HG03135 (cell line): Measurements from ENCODE around the gene LDLR.
A peak's percentile ranks its signal among the peaks of the same experiment; 100 is the strongest.
"Not testable (repeated sequence)": the region's sequence is repeated elsewhere in the genome, so short reads cannot be mapped to it uniquely, and the experiment has no call there.

Experiments
- ATAC-seq: cut with Tn5 transposase; IDR thresholded peaks from one replicate; pipeline ENCODE4 v1.9.1; 2021; ENCODE audit warnings: mild to moderate bottlenecking, moderate library complexity; ENCODE audit not compliant: unreplicated experiment

LDLR gene

DNA sequence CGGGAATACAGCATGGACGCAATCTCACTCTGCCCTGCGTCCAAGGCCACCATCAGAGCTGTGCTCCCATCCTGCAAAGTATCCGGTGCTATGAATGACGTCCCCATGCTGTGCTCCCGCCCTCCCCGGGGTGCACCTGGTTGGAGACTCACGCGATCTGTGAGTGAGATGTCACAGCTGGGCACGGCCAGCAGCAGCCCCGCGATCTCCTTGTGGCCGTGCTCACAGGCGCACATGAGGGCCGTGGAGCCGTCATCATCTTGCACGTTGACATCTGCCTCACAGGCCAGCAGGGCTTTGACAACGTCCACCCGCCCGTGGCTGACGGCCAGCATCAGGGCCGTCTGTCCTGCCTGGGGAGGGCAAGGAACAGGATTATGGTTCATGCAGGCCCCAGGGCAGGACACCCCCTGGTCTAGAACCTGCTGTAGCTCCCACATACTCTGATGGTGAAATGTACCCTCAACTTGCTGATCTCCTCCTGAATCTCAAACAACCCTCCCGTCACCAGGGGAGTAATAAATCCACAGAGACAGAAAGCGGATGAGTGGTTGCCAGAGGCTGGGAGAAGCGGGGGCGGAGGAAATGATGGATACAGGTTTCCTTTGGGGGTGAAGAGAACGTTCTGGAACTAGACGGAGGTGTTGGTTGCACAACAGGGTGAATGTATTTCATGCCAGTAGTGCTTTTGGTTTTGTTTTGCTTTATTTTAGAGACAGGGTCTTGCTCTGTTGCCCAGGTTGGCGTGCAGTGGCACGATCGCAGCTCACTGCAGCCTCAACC lies 80.8 kb downstream of the LDLR start:
- no peak for ATAC-seq

DNA sequence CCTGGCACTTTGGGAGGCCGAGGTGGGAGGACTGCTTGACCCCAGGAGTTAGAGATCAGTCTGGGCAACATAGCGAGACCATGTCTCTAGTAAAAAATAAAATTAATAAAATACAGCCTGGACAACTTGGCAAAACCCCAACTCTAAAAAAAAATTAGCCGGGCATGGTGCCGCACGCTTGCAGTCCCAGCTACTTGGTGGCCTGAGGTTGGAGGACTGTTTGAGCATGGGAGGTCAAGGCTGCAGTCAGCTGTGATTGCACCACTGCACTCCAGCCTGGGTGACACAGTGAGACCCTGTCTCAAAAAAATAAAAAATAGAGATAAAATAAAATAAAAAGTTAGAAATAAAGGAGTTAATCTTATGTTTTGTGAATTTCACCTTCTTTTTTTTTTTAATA lies 81.9 kb downstream of the LDLR start:
- no peak for ATAC-seq

DNA sequence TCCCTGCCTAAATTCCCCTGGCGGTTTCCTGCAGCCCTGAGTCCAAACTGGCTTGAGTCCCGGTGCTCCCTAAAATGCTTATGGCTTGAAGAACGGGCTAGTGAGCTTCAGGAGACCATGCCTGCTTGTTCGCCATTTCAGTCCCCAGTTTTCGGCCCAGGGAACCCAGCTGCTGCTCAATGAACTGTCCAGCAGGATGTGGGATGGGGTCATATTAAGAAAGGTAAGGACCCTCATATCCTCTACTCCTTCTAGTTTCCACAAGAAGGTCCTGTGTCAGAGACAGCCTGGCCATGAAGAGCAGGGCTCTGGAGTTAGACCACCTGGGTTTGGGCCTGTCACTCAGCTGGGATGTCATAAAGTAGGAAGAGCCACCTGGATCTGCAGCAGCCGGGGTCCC lies 83.3 kb downstream of the LDLR start:
- no peak for ATAC-seq

DNA sequence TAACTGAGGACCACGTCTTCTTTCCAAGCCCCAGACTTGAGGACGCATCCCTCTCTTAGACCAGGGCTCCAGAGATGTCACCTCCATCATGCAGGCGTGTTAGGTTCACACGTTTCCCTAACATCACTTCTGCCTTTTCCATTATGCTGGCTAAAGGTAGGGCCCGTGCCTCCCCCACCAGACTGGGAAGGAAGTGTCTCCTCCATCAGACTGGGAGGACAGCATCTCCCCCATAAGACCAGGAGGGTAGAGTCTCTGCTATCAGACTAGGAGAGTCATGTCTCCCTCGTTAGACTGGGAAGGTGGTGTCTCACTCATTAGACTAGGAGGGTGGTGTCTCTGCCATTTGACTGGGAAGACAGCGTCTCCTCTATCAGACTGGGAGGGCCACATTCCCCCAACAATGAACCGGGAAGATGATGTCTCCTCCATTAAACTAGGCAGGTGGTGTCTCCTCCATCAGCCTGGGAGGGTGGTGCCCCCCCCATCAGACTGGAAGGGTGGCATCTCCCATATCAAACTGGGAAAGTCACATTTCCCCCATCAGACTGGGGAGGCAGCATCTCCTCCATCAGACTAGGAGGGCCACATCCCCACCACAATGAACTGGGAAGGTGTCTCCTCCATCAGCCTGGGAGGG lies 84.4 kb downstream of the LDLR start:
- no peak for ATAC-seq

DNA sequence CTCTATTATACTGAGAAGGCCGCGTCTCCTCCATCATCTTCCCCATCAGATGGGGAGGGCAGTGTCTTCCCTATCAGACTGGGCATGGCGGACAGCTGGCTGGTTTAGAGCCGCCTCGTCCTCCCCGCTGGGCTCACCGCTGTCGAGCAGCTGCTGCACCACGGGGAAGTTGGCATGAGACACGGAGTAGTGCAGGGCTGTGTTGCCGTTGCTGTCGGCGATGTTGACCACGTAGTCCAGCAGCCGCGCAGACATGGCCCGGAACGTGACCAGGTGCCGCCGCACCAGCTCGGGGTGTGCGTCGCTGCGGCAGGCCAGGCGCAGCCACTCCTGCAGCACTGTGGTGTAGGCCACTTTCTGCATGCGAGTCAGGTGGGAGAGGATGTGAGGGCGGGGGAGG lies 85.1 kb downstream of the LDLR start:
- ATAC-seq: no peak

DNA sequence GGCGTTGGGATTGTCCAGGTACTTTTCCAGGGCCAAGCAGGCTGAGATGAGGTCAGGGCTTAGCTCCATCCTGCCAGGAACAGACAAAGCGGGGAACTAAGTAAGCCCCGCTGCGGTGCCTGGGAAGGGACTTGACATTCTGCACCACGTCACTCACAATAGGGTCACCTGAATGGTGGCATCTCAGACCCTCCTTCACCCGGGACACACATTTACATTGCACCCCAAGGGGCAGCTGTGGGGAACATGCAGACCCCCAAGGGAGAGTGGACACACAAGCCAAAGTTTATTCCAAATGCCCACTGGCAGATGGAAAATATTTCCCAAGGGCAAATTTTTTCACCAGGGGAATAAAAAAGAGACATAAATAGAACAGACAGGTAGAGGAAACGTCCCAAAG lies 86.7 kb downstream of the LDLR start:
- no peak for ATAC-seq

DNA sequence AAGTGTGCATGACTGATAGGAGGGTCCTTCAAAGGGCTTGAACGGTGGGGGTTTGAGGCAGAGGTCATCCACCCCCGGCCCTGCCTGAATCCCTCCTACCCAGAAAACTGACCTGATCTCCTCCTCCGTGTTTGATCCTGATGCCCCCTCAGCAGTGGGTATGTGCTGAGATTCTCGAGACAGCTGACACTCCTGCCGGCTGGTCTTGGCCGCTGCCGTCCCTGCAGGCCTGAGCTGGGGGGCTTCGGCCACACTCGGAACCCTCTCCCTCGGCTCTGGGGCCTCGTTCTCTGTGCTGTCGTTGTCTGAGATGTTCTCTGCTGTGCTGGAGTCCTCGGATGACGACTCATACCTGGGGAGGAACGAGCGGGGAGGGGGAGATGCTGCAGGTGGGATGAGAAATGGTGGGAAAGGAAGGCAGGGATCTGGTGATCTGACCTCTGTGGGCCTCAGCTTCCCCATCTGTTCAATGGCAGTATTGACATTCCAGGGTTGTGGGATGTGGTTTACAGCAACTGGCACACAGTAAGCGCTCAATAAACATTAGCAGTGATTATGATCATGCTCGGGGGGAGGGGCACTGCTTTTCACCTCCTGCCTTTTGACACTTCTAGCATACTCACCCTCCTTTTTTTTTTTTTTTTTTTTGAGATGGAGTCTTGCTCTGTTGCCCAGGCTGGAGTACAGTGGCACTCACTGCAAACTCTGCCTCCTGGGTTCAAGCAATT lies 87.4 kb downstream of the LDLR start:
- no peak for ATAC-seq

DNA sequence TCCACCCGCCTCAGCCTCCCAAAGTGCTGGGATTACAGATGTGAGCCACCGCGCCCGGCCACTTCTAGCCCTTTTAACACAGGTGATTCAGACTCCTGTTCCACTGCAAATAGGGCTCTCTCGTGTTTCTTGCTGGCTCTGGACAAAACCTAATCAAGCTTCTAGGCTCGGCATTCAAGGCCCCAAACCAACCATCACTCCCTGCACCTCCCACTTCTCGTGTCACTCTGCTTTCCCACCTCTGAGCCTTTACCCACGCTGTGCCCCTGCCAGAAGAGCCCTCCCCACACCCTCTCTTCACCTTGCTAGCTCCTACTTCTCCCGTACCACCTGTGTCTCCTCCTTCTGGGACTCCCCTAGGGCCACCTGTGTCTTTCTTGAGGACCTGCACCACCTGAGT lies 88.3 kb downstream of the LDLR start:
- ATAC-seq: no peak

DNA sequence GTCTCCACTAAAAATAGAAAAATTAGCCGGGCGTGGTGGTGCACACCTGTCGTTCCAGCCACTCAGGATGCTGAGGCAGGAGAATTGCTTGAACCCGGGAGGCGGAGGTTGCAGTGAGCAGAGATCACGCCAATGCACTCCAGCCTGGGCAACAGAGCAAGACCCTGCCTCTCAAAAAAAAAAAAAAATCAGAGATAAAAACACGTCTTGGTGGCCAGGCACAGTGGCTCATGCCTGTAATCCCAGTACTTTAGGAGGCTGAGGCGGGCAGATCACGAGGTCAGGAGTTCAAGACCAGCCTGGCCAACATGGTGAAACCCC lies 89.8 kb downstream of the LDLR start:
- not testable (repeated sequence) for ATAC-seq

DNA sequence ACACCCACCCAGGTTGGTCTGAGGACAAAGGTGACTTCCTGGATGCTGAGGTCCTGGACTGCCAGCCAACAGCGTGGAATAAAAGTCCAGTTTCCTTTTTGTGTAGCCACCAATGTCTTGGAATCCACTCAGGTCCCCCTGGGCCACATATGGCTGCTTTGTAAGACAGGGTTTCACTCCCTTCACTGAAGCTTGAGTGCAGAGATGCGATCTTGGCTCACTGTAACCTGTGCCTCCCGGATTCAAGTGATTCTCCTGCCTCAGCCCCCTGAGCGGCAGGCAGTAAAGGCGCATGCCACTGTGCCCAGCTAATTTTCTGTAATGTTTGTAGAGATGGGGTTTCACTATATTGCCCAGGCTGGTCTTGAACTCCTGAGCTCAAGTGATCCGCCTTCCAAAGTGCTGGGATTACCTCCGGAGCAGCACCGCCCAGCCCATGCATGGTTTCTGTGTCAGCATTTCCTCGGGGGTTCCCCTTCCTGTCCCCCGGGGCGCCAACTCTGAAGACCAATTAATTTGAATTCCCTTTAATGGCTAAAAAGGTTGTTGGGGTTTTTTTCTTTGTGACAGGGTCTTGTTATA lies 90.5 kb downstream of the LDLR start:
- ATAC-seq: peak; percentile 58

DNA sequence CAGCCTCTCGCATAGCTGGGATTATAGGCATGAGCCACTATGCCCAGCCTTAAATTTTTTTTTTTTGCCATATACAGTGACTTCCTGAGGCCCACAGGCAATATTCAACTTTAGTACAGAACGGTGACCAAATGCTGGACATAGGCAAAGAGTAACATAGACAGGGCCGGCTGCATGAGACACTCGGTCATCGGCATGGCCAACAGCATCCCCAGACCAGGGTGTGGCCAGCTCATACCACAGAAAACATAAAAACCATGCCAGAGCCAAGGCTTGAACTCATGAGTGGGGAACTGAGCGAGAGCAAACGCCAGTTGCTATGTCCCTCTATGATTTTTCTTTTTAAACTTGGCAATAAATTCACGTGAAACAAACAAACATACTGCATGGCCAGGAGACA lies 91.1 kb downstream of the LDLR start:
- ATAC-seq: peak; percentile 11

DNA sequence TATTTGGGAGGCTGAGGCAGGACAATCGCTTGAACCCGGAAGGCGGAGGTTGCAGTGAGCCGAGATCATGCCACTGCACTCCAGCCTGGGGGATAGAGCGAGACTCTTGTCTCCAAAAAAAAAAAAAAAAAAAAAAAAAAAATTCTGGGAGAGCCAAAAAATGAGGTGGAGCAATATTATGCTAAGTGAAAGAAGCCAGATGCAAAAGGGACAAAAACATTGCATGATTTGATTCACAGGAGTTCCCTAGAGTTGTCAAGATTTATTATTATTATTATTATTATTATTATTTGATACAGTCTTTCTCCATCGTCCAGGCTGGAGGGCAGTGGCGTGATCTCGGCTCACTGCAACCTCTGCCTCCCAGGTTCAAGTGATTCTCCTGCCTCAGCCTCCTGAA lies 91.7 kb downstream of the LDLR start:
- not testable (repeated sequence) for ATAC-seq

DNA sequence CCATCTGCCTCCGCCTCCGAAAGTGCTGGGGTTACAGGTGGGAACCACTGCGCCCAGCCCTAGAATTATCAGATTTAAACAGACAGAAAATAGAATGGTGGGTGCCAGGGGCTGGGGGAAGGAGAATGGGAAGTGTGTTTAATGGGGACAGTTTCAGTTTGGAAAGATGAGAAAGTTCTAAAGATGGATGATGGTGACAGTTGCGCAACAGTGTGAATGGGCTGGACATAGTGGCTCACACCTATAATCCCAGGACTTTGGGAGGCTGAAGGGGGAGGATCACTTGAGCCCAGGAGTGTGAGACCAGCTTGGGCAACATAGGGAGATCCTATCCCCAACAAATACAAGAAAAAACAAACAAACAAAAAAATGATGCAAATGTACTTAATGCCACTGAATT lies 92.2 kb downstream of the LDLR start:
- ATAC-seq: no peak
